Heart right ventricle (tissue), 16 donors: Measurements from ENCODE around the gene PCNX3. TPM values are rescaled to one million over a fixed set of nuclear protein-coding genes. Genes with fewer than 3 reads are reported as not detected.
A peak's percentile ranks its signal among the peaks of the same experiment; 100 is the strongest.

Experiments
- ATAC-seq, 8 donors: fragments of 200-7000 bp; cut with Tn5 transposase; one replicate each; pipeline ENCODE4 v1.9.1; 2020; ENCODE audit warnings: mild to moderate bottlenecking in 8 of 8, moderate library complexity in 8 of 8, moderate number of reproducible peaks in 1 of 8
- DNase-seq, 2 donors: peaks; one replicate each; pipeline ENCODE4 v3.0.0-alpha.2; 2020
- H3K27ac ChIP-seq, 10 donors: fragments of 200-600 bp; sonication (generic) in 2 of 10; one replicate each; pipeline versions ENCODE4 v1.5.0 to v1.8.0; 2020 to 2022; ENCODE audit warnings: mild to moderate bottlenecking in 3 of 10
- H3K27me3 ChIP-seq, 7 donors: fragments of 200-600 bp; one replicate each; pipeline ENCODE4 v1.8.0; 2021 to 2022; ENCODE audit warnings: mild to moderate bottlenecking in 2 of 7
- H3K36me3 ChIP-seq, 9 donors: fragments of 200-600 bp; sonication (generic) in 1 of 9; one replicate each; pipeline versions ENCODE4 v1.5.0 to v1.8.0; 2020 to 2022; ENCODE audit warnings: mild to moderate bottlenecking in 2 of 9
- H3K4me1 ChIP-seq, 9 donors: fragments of 200-600 bp; sonication (generic) in 1 of 9; one replicate each; pipeline versions ENCODE4 v1.5.0 to v1.8.0; 2020 to 2022; ENCODE audit warnings: mild to moderate bottlenecking in 4 of 9
- H3K4me3 ChIP-seq, 10 donors: fragments of 200-600 bp; sonication (generic) in 2 of 10; one replicate each; pipeline versions ENCODE4 v1.5.0 to v1.8.0; 2020 to 2022; ENCODE audit warnings: mild to moderate bottlenecking in 7 of 10, moderate library complexity in 2 of 10
- H3K9me3 ChIP-seq, 11 donors: fragments of 200-600 bp in 10 of 11; sonication (generic) in 2 of 11; one replicate each; pipeline versions ENCODE4 v1.5.0 to v1.8.0; 2013 to 2022; ENCODE audit warnings: mild to moderate bottlenecking in 2 of 11, control low read depth in 1 of 11, moderate library complexity in 1 of 11
- CTCF ChIP-seq, 9 donors: fragments of 200-600 bp; sonication (generic) in 2 of 9; IDR thresholded peaks; one replicate each; pipeline versions ENCODE4 v1.5.0 to v1.8.0; 2021 to 2022; ENCODE audit warnings: antibody characterized with exemption in 9 of 9, mild to moderate bottlenecking in 5 of 9, moderate library complexity in 1 of 9
- WGBS, 2 donors: extraction: QIAGEN DNeasy Blood & Tissue Kit; methylation state at CpG; one replicate each; pipeline ENCODE4 v1.1.7; 2013; ENCODE audit warnings: inconsistent platforms in 1 of 2; 5-methylcytosine and 5-hydroxymethylcytosine counted together
- intact Hi-C, 10 donors: fragments of 100-400 bp; cut with DNase I; formaldehyde crosslinking; loops; one replicate each; pipeline versions ENCODE4 v1.11.1 to v1.14.2; 2022
- polyA plus RNA-seq, 2 donors: library from polyadenylated mRNA; stranded (reverse); fragments of 200-250 nt; gene quantifications; one replicate each; pipeline ENCODE4 v1.2.3, GENCODE V29; 2013
- total RNA-seq, 10 donors: library from RNA; stranded (reverse); fragmentation: NEBNext Ultra II Directional in 3 of 10; extraction: Animal tissue kit (Norgen Biotek cat#: 25700) in 3 of 10; gene quantifications; one replicate each; pipeline versions ENCODE4 v1.2.1 to v1.2.4, GENCODE V29; 2021 to 2023
- donor health status: Arrhythmogenic right ventricular cardiomyopathy.
- donor health status: ischemic (EF 13 %, LVEDD 7.1; RV severe dilation, severe dysfunction).
- donor health status: healthy with polysubstance abuse.
- donor health status: DM: no; HTN: yes; CAD: no.
- donor health status: DM: no; HTN: no; CAD: no.
- donor health status: ischemic (EF 25% LVEDD 6.9; RV normal size, moderate dysfunction).
- donor health status: ischemic (EF 25% LVEDD 5.7; RV mildly dilated, moderate dysfunction).
- donor health status: healthy.
- donor health status: DM: yes; HTN: yes; CAD: no.
- donor health status: Ischemic cardiomyopathy.
- donor health status: ischemic (EF 35%, LVEDD 5.7; RV mildly dilated, moderate dysfunction).
- donor health status: nonischemic (EF 11% LVEDD 7.7; RV severe dilation, severe dysfunction).
- donor health status: DM: yes; HTN: yes; CAD: no.
- donor health status: PGD.
- donor health status: ischemic (EF 29% LVEDD 5.4; RV normal size, mild dysfunction).
- donor health status: nonischemic (EF 23%, LVEDD 6.1; RV moderate dilation, normal function).

Gene PCNX3
- total and polyA plus RNA-seq, 12 donors: 9.4 to 16.9 (median 11.7) TPM

DNA sequence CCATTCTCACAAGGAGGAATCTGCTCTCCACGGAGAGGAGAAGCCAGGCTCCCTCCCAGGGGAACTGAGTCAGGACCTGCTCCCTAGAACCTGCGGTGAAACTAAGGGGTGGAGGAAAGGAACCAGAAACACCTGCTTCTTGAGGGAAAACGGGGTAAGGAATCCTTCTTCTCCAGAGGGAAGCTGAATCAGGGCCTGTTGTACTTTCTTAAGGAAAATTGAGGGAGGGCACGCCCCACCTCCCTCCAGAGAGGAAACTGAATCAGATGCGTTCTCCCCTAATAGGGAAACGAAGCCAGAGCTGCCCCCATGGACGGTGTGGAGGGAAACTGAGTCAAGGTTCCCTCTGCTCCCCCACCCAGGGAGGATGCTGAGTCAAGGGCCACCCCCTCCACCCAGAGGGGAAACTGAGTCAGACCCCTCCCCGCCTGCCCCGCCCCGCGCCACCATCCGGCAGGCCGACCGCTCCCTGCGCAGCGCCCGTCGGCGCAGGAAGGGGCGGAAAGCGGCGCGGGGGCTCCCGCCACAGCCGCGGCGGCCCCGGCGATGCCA, 46.7 kb downstream of the PCNX3 start:
- ATAC-seq (peak in 3 of 8 donors; percentile 5 to 26 (median 22)), DNase-seq (no peak)
- TF ChIP-seq CTCF (IDR thresholded peaks at IDR 0.05): no peak
- no peaks in the 10 kb centered on the region for H3K27me3 ChIP-seq
- 0% methylated on average over 18 to 29 of the region's 29 CpGs for WGBS, 2 donors
- peaks cover 3 to 46% (median 38%) of the 10 kb centered on the region in 9 donors for H3K36me3 ChIP-seq
- intact Hi-C loops: loop anchor here in 3 of 10 donors (2.0 to 5.0 kb wide), 3 partner anchors 24 to 50 kb away; partner anchors contain the start of genes KAT5 (in 1 of the 3) and SIPA1 (in 1 of the 3)
- H3K4me3 ChIP-seq: peak overlapping the region; percentile 74 to 100 (median 92)
- peak overlapping the region; percentile 96 to 100 (median 100) for H3K27ac ChIP-seq
- H3K9me3 ChIP-seq: no peaks in the 10 kb centered on the region
- peaks cover 7 to 42% (median 37%) of the 10 kb centered on the region in 9 donors for H3K4me1 ChIP-seq

- peak; percentile 92 to 97 for DNase-seq
- H3K27me3 ChIP-seq: no peaks in the 10 kb centered on the region
- H3K27ac ChIP-seq: peak within 1 kb of the TSS; percentile 96 to 100 (median 100)
- no peaks in the 10 kb centered on the region for H3K9me3 ChIP-seq
- peak; percentile 88 to 94 (median 90) for ATAC-seq
- H3K4me1 ChIP-seq: peaks cover 7 to 42% (median 37%) of the 10 kb centered on the region in 9 donors
- 0% methylated on average over 84 to 91 of the region's 91 CpGs for WGBS, 2 donors
- peaks cover 3 to 39% (median 31%) of the 10 kb centered on the region in 9 donors for H3K36me3 ChIP-seq
- intact Hi-C loops: loop anchor here in 3 of 10 donors (2.0 to 5.0 kb wide), 3 partner anchors 24 to 49 kb away; partner anchors contain the start of genes KAT5 (in 1 of the 3) and SIPA1 (in 1 of the 3)
- no peak for TF ChIP-seq CTCF (IDR thresholded peaks at IDR 0.05)
- H3K4me3 ChIP-seq: peak within 1 kb of the TSS; percentile 74 to 100 (median 92)
Measured at GRCh38 chr11:65662799-65663638, 47.4 kb downstream of the PCNX3 start, which contains the start of gene RELA. Gene RELA (minus strand): TSS chr11:65662916. CDS start chr11:65662832, 84 bp downstream.

DNA sequence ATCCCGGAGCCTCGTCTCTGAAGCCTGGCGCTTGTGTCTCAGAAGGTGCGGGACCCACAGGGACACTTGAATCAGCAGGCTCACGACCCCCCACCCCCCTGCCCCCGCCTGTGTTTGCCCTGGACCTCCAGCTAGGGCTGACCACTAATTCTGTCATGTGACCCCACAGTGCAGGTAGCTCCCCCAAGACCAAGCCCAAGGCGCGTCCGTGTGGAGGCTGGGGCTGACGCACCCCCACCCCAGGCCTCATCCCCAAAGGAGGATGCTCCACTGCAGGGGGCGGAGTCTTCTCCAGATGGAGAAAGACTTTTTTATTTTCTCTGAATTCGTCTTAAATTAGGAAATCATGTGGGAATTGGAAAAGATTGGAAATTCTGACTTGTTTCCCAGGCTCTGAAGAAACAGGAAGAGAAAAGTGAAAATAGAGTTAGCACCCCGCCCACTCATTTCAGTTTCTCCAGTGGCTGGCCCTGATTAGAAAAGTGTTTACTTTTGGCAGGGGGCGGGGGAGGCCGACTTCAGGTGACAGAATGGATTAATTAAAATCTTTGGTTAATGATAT, 48.1 kb downstream of the PCNX3 start:
- peak in 1 of 9 donors; percentile 5 for TF ChIP-seq CTCF (IDR thresholded peaks at IDR 0.05)
- Histone ChIP-seq H3K27ac (peak overlapping the region; percentile 96 to 100 (median 100)), H3K4me1 (peaks cover 7 to 42% (median 37%) of the 10 kb centered on the region in 9 donors), H3K27me3 (no peaks in the 10 kb centered on the region), H3K9me3 (no peaks in the 10 kb centered on the region), H3K4me3 (peak overlapping the region; percentile 74 to 100 (median 92)), H3K36me3 (peaks cover 0 to 32% (median 24%) of the 10 kb centered on the region in 9 donors)
- WGBS, 2 donors: 2 to 4% methylated on average over 15 of the region's 15 CpGs
- intact Hi-C loops: loop anchor here in 3 of 10 donors (2.0 to 5.0 kb wide), 3 partner anchors 25 to 49 kb away; partner anchors contain the start of genes KAT5 (in 1 of the 3) and SIPA1 (in 1 of the 3)
- ATAC-seq: peak; percentile 46 to 86 (median 71)
- peak; percentile 69 to 84 for DNase-seq
